ENCODE data around the gene DOHH.

DNA sequence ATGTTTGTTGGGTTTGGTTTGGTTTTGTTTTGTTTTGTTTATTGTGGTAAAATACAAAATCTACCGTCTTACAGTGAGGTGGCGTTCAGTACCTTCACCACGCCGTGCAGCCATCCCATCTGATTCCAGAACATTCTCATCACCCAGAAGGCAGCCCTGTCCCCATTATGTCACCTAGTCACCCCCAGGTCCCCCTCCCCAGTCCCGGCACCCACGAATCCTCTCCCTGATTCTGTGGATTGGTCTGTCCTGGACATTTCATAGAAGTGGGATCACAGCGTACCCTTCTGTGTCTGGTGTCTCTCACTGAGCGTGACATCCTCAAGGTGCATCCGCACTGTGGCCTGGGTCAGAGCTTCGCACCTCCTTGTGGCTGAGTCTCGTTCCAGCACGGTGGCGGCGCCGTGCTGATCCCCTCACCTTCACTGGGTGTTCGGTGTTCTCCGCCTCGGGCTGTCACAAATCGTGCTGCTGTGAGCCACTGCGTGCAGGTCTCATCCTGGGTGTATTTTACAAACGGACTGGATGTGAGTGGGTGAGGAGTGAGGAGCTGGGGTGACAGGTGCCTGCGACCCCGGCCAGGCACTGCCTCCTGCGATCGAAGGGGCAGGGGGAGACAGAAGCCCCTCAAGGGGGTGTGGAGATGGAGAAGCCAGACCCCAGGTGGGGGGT lies 37.9 kb upstream of the DOHH start:
- TF ChIP-seq POLR2AphosphoS5 (IDR thresholded peaks at IDR 0.05) (no peak), EP300 (IDR thresholded peaks at IDR 0.05) (no peak)

Data from esophagus muscularis mucosa (tissue), 3 donors.